GM18909 (cell line): ENCODE measurements around the gene DIPK1C.

Source experiments
- ATAC-seq: cut with Tn5 transposase; IDR thresholded peaks from one replicate; pipeline ENCODE4 v1.9.1; 2021; ENCODE audit warnings: mild to moderate bottlenecking; ENCODE audit not compliant: unreplicated experiment, poor library complexity

The DIPK1C gene

GRCh38 chr18:74454279-74454751, 2.8 kb downstream of the DIPK1C start:
- no peak for ATAC-seq

GRCh38 chr18:74453642-74454198, 3.4 kb downstream of the DIPK1C start:
- no peak for ATAC-seq

- no peak for ATAC-seq
Measured at GRCh38 chr18:74453016-74453566, 4.0 kb downstream of the DIPK1C start.

- no peak for ATAC-seq
Measured at GRCh38 chr18:74451148-74451547, 6.0 kb downstream of the DIPK1C start.

- no peak for ATAC-seq
Measured at GRCh38 chr18:74450626-74451025, 6.5 kb downstream of the DIPK1C start.

GRCh38 chr18:74447404-74448152, 9.5 kb downstream of the DIPK1C start:
- ATAC-seq, result no peak

GRCh38 chr18:74446631-74447403, 10.3 kb downstream of the DIPK1C start:
- no peak for ATAC-seq

- no peak for ATAC-seq
Measured at GRCh38 chr18:74446178-74446577, 10.9 kb downstream of the DIPK1C start.

- ATAC-seq, result no peak
Measured at GRCh38 chr18:74445585-74445984, 11.5 kb downstream of the DIPK1C start.

- ATAC-seq, result no peak
Measured at GRCh38 chr18:74444104-74444503, 13.0 kb downstream of the DIPK1C start.

GRCh38 chr18:74440808-74441427, 16.2 kb downstream of the DIPK1C start:
- ATAC-seq, result no peak

GRCh38 chr18:74438091-74438490, 19.0 kb downstream of the DIPK1C start:
- ATAC-seq, result no peak

- ATAC-seq, result no peak
Measured at GRCh38 chr18:74436158-74436769, 20.8 kb downstream of the DIPK1C start.

- ATAC-seq, result no peak
Measured at GRCh38 chr18:74435740-74436139, 21.4 kb downstream of the DIPK1C start.

- no peak for ATAC-seq
Measured at GRCh38 chr18:74434466-74434865, 22.6 kb downstream of the DIPK1C start.

GRCh38 chr18:74430806-74431571, 26.1 kb downstream of the DIPK1C start:
- ATAC-seq, result no peak

- ATAC-seq, result no peak
Measured at GRCh38 chr18:74430231-74430630, 26.9 kb downstream of the DIPK1C start.

- no peak for ATAC-seq
Measured at GRCh38 chr18:74429096-74429495, 28.0 kb downstream of the DIPK1C start.

GRCh38 chr18:74427442-74428112, 29.5 kb downstream of the DIPK1C start:
- ATAC-seq, result no peak
